Astrocyte of the spinal cord (primary cell): ENCODE results near the gene DNHD1.
A peak's percentile ranks its signal among the peaks of the same experiment; 100 is the strongest.

Experiments used
- DNase-seq: peaks from one replicate; pipeline ENCODE4 v3.0.0; 2011; ENCODE audit warnings: low read depth, low spot score
- H3K4me3 ChIP-seq: 2 replicates; pipeline ENCODE4 v1.5.1; 2011; ENCODE audit warnings: low read depth, mild to moderate bottlenecking, low read length, moderate library complexity
- in situ Hi-C: cut with HindIII; loops from 2 replicates; pipeline ENCODE4 v1.10.0; 2017; ENCODE audit warnings: low sequenced_read_pairs
- TF ChIP-seq, protein P1 (sequence below): IDR thresholded peaks from 2 replicates; pipeline ENCODE4 v1.5.1; 2012; ENCODE audit warnings: low read depth, mild to moderate bottlenecking, low read length, inconsistent platforms

Gene DNHD1

DNA sequence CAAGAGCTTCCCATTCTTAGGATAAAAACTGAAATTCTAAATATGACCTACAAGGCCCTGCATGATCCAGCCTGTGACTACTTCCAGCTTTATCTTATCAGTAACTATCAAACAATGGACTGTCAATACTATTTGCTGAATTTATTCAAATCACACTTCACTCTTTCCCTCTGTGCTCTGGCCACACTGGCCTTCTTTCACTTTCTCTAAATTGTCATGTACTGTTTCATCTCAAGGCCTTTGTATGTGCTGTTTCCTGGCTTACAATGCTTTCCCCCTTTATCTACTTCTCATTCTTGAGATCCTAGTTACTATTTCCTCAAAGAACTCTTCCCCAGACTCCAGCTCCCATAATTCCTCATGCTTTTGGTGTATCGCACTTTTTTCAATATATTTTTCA, 10.1 kb upstream of the DNHD1 start:
- in situ Hi-C loops: no loop called here

DNA sequence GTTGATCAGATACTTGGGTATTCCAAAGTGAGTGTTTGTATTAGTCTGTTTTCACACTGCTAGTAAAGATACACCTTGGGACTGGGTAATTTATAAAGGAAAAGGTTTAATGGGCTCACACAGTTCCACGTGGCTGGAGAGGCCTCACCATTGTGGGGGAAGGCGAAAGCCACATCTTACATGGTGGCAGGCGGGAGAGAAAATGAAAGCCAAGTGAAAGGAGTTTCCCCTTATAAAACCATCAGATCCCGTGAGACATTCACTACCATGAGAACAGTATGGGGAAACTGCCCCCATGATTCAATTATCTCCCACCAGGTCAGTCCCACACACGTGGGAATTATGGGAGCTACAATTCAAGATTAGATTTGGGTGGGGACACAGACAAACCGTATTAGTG, 8.7 kb upstream of the DNHD1 start:
- DNase-seq: no peak
- TF ChIP-seq, protein P1, sequence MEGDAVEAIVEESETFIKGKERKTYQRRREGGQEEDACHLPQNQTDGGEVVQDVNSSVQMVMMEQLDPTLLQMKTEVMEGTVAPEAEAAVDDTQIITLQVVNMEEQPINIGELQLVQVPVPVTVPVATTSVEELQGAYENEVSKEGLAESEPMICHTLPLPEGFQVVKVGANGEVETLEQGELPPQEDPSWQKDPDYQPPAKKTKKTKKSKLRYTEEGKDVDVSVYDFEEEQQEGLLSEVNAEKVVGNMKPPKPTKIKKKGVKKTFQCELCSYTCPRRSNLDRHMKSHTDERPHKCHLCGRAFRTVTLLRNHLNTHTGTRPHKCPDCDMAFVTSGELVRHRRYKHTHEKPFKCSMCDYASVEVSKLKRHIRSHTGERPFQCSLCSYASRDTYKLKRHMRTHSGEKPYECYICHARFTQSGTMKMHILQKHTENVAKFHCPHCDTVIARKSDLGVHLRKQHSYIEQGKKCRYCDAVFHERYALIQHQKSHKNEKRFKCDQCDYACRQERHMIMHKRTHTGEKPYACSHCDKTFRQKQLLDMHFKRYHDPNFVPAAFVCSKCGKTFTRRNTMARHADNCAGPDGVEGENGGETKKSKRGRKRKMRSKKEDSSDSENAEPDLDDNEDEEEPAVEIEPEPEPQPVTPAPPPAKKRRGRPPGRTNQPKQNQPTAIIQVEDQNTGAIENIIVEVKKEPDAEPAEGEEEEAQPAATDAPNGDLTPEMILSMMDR: no peak
- H3K4me3 ChIP-seq: no peak overlapping the region
- in situ Hi-C loops: no loop called here

More for the DNA sequence above, 10.1 kb upstream of the DNHD1 start:
- TF ChIP-seq, protein P1: no peak
- DNase-seq: no peak
- H3K4me3 ChIP-seq: no peak overlapping the region

DNA sequence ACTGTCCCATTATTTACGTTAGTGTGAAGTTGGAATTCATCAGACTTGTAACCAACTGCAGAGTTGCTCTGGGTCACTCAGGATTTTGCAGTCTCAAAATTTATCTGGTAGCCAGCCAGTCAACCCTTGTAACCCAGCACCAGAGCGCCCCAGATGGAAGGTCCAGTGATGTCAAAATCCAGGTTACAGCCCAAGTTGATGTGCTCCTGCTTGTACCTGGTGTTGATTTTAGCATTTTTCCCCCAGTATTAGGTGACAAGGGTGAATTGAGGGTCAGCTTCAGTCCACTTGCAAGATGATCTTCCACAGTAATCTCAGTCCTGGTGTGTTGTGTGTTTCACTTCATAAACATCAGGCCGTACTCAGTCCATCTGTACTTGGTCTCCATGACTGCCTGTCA, 8.3 kb upstream of the DNHD1 start:
- DNase-seq: no peak
- TF ChIP-seq, protein P1: no peak
- no peak overlapping the region for H3K4me3 ChIP-seq
- in situ Hi-C loops: no loop called here

GRCh38 chr11:6489306-6489705, 7.8 kb upstream of the DNHD1 start:
- no peak overlapping the region for H3K4me3 ChIP-seq
- DNase-seq: no peak
- in situ Hi-C loops: no loop called here
- TF ChIP-seq, protein P1: no peak

GRCh38 chr11:6498121-6498520, 1.0 kb downstream of the DNHD1 start:
- DNase-seq: peak; percentile 42
- no peak overlapping the region for H3K4me3 ChIP-seq

DNA sequence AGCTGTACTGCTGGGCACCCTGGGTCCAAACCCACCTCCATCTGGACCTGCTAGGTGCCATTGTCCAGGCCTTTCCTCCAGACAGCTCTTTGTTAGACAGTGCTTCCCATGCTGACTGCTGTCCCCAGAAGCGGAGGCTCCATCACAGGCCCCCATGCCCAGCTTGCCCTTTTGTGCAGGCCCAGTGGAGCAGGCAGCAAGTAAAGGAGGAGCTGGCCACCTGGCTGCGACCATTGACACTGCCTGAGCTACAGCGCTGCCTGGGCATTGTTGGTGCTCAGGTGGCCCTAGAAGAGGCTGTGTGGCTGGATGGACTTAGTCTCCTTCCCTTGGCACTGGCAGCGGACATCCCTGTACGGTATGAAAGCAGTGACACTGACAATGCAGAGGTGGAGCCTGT, 1.5 kb downstream of the DNHD1 start:
- in situ Hi-C loops: no loop called here
- DNase-seq: no peak
- H3K4me3 ChIP-seq: no peak overlapping the region
- TF ChIP-seq, protein P1: no peak

More at GRCh38 chr11:6498121-6498520, 1.0 kb downstream of the DNHD1 start:
- TF ChIP-seq, protein P1: no peak
- in situ Hi-C loops: no loop called here

DNA sequence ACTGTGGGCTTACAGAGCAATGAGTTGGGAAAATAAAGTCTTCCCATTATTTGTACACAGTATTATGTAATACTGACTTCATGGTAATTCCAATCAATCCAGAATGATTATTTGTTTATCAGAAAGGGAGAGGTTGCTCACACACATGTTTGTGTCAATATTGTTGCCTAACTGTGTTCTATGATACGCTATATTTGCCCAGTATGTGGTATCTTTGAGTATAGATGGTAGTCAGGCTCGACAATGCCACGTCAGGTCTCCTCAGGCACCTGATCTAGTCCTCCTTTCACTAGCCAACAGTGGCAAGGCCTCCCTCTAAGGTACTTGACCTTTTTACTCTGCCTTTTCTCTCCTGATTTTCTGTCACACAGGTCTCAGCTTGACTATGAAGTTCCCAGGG, 5.3 kb downstream of the DNHD1 start:
- no peak for DNase-seq
- in situ Hi-C loops: no loop called here
- no peak overlapping the region for H3K4me3 ChIP-seq
- TF ChIP-seq, protein P1: no peak
